NCI-H526 treated with DMSO at 0.1 percent for 48 hours (cell line): ENCODE results near the gene CD27.
"Not testable (repeated sequence)": the region's sequence is repeated elsewhere in the genome, so short reads cannot be mapped to it uniquely, and the experiment has no call there.

Experiments used
- DNase-seq: peaks from one replicate; lab custom pipeline; 2025; lab: John Stamatoyannopoulos, UW

CD27 gene

GRCh38 chr12:6444704-6445688 is at the start of gene CD27:
CD27 (plus strand) TSS chr12:6444955; CDS start chr12:6445096, 141 bp downstream.
- no peak for DNase-seq

GRCh38 chr12:6396031-6396430 is 48.7 kb upstream of the CD27 start:
- no peak for DNase-seq

GRCh38 chr12:6399884-6400644 is 44.7 kb upstream of the CD27 start:
- DNase-seq, result no peak

GRCh38 chr12:6404390-6404789 is 40.4 kb upstream of the CD27 start:
- no peak for DNase-seq

GRCh38 chr12:6405963-6406362 is 38.8 kb upstream of the CD27 start:
- DNase-seq, result no peak

GRCh38 chr12:6407236-6407954 is 37.4 kb upstream of the CD27 start:
- no peak for DNase-seq

- DNase-seq, result no peak
Measured at GRCh38 chr12:6416596-6416995, 28.2 kb upstream of the CD27 start.

GRCh38 chr12:6418796-6419195 is 26.0 kb upstream of the CD27 start:
- no peak for DNase-seq

DNA sequence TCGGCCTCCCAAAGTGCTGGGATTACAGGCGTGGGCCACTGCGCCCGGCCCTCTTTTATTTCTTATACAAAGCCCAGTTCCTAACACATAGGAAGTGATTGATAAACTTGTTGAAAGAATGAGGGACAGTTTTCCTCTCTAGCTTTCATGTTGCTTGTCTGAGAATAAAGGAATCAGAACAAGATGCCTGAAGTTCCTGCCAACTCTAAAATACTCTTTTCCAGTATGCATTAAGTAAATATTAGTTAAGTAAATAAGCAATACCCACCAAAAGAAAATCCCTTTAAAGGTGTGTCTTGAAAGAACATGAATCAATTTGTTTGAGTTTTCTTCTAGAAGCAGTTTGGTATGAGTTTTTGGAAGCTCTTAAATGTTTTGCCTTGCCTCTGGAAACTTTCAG is 24.4 kb upstream of the CD27 start:
- no peak for DNase-seq

DNA sequence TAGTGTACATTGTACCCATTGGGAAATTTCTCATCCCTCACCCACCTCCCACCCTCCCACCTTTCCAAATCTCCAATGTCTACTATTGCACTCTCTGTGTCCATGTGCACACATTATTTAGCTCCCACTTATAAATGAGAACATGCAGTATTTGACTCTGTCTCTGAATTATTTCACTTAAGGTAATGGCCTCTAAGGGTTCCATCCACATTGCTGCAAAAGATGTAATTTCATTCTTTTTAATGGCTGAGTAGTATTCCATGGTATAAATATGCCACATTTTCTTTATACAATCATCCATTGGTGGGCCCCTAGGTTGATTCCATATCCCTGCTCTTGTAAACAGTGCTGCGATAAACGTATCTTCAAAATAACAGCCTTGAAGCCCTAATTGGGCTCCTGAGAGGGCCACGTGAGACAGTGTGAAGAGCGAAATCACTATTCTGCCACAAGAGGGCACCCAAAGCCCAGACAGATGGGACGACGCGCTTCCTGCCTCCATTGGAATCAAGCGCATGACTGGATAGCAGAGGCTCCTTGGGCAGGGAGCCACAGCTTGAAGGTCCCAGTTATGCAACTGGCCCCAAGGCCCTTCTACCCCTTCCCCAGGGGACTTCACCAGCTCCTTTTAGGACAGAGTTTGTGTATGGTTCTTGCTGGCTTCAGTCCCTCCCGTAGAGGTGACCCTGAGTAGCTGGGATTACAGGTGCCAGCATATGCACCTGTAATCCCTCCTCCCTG is 21.3 kb upstream of the CD27 start:
- peak; percentile 71 for DNase-seq

DNA sequence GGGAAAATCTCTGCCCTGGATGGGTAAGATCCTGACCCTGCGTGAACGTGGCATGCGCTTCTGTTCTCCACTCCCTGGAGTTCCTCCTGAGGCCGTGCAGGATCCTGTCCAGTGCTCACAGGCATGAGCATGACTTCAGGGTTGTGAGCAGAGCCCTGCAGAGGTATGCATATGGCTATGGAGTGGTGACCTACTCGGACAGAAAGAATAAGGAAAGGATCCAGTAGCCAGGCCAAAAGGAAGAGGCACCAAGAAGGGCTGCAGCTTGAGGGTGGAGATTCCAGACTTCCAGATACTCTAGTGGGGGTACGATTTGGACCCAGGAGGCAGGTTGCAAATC is 20.8 kb upstream of the CD27 start:
- DNase-seq, result no peak

- DNase-seq, result no peak
Measured at GRCh38 chr12:6424866-6425265, 19.9 kb upstream of the CD27 start.

- DNase-seq, result no peak
Measured at GRCh38 chr12:6425590-6426531, 18.9 kb upstream of the CD27 start.

DNA sequence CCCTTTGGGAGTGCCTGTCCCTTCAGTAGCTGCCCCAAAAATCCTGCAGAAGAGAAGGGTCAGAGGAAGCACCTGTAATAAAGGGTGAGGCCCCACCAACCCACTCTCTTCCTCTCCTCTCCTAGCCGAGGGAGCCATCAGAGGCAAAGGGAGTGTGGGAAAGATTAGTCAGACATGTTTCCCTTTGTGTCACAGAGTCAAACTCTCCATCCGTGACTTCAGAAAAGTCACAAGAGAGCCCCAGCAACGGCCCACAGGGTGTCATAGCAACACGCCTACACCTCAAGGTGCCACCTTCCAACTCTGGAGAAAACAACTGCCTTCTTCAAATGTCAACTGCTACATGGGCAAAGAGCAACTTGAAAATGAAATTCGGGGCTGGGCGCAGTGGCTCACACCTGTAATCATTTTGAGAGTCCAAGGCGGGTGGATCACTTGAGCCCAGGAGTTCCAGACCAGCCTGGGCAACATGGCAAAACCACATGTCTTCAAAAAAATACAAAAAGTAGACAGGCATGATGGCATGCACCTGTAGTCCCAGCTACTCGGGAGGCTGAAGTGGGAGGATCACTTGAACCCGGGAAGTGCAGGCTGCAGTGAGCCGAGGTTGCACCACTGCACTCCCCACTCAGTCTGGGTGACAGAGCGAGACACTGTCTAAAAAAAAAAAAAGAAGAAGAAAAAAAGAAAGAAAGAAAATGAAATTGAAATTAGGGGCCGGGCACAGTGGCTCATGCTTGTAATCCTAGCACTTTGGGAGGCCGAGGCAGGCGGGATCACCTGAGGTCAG is 17.7 kb upstream of the CD27 start:
- DNase-seq, result no peak

- not testable (repeated sequence) for DNase-seq
Measured at GRCh38 chr12:6427796-6428195, 17.0 kb upstream of the CD27 start.

- DNase-seq, result no peak
Measured at GRCh38 chr12:6428326-6428725, 16.4 kb upstream of the CD27 start.

DNA sequence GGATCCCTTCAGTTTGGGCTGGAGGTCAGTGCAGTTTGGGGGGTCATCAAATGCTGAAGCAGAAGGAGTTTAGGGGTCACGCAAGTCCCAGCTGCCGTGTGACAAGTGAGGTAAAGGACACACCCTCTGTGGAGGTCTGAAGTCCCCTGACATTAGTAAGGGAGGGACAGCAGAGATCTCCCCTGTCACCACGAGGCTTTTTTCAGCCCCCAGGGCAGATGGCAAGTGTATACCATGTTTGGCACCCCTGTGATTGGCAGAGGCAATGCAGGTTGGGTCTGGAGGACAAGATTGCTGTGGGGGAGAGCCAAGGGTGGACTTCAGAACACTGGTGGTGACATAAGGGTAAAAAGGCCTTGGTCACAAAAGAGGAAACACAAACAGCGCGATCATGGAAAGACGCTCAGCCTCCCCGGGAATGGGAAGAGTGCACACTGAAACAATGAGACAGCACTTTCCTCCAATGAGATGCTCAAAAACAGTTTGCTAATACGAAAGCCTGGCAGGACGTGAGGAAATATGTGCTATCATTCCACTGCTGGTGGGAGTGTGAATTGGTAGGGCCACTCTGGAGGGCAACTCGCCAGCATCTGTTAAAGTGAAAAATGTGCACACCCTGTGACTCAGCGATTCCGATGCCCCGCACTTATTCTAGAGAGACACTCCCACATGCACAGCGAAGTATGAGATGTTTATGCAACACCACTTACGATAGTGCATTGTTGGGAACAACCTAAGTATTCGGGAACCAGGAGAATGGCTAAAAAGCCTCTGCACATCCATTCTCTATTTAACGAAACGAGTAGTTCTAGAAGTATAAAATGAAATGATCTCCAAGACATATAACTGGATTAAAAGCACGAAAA is 14.4 kb upstream of the CD27 start:
- no peak for DNase-seq

GRCh38 chr12:6432991-6433390 is 11.8 kb upstream of the CD27 start:
- no peak for DNase-seq
